Fibroblast of mammary gland (primary cell): ENCODE data around the gene TRIOBP.
"Not testable (repeated sequence)": the region's sequence is repeated elsewhere in the genome, so short reads cannot be mapped to it uniquely, and the experiment has no call there.

ENCODE experiments used
- DNase-seq: peaks from one replicate; pipeline ENCODE4 v3.0.0-alpha.2; 2010; ENCODE audit warnings: low read depth
- H3K4me3 ChIP-seq: 2 replicates; pipeline ENCODE4 v1.5.1; 2011; ENCODE audit warnings: low read depth, mild to moderate bottlenecking, low read length, moderate library complexity; ENCODE audit not compliant: control insufficient read depth
- TF ChIP-seq, protein P1 (sequence below): conservative IDR thresholded peaks from 2 replicates; pipeline ENCODE4 v1.5.1; 2011; ENCODE audit warnings: low read depth, low read length, inconsistent platforms; ENCODE audit not compliant: control insufficient read depth, insufficient read depth

Gene TRIOBP

DNA sequence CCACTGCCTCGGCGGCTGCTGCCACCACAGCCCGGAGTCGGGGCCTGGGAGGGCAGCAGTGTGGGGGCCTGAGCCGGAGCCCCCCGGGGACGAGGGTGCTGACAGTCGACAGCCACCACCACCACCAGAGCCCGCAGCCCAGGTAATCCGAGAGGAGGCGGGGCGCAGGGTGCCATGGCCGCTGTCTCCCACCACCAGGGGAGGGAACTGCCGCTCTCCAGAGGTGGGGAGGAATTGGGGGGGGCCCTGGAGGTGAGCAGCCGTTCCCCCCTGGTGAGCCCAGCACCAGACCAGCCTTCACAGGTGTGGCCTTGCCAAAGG is 12.6 kb downstream of the TRIOBP start:
- no peak for DNase-seq
- no peak overlapping the region for H3K4me3 ChIP-seq
- TF ChIP-seq, protein P1, sequence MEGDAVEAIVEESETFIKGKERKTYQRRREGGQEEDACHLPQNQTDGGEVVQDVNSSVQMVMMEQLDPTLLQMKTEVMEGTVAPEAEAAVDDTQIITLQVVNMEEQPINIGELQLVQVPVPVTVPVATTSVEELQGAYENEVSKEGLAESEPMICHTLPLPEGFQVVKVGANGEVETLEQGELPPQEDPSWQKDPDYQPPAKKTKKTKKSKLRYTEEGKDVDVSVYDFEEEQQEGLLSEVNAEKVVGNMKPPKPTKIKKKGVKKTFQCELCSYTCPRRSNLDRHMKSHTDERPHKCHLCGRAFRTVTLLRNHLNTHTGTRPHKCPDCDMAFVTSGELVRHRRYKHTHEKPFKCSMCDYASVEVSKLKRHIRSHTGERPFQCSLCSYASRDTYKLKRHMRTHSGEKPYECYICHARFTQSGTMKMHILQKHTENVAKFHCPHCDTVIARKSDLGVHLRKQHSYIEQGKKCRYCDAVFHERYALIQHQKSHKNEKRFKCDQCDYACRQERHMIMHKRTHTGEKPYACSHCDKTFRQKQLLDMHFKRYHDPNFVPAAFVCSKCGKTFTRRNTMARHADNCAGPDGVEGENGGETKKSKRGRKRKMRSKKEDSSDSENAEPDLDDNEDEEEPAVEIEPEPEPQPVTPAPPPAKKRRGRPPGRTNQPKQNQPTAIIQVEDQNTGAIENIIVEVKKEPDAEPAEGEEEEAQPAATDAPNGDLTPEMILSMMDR = no peak

DNA sequence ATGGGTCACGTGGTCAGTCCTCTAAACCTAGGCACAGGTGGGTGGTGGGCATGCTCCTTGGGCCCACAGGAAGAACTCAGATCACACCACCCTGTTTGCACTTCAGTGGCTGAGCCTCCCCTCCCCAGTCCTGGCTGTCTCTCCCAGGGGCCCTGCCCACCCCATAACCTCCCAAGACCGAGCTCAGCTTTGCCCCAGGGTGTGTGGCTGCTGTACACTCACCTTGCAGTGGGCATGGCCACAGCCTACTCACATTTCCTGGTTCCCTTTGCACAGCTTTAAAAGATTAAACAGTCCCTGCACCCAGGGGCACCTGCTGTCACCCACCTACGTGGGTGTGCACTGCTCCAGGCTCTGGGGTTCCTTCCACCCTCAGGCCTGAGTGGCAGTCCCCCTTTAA is 13.8 kb downstream of the TRIOBP start:
- DNase-seq = no peak
- TF ChIP-seq, protein P1 = no peak
- H3K4me3 ChIP-seq = no peak overlapping the region

GRCh38 chr22:37711490-37711889 is 14.6 kb downstream of the TRIOBP start:
- no peak for DNase-seq
- H3K4me3 ChIP-seq = no peak overlapping the region
- TF ChIP-seq, protein P1 = no peak

DNA sequence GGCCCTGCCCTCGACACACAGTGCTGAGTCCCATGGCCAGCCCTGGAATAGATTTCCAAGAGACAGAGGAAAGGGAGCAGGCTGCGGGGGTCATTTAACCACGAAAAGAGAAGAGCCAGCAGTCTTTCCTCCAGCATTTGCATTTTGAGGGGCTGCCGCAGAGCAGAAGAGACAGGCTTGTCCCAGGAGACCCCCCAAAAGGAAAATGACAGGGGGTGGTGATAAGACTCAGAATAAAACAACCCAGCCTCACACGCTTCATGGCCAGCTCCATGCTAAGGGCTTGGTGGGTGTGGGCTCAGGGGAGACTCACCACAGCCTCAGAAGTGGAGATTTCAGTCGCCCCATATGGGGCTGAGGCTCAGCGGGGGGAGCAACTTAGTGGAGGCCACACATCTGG is 16.9 kb downstream of the TRIOBP start:
- DNase-seq = no peak
- TF ChIP-seq, protein P1 = no peak
- no peak overlapping the region for H3K4me3 ChIP-seq

- H3K4me3 ChIP-seq = no peak overlapping the region
- no peak for DNase-seq
- TF ChIP-seq, protein P1 = no peak
These were observed 17.8 kb downstream of the TRIOBP start for GRCh38 chr22:37714634-37715033.

DNA sequence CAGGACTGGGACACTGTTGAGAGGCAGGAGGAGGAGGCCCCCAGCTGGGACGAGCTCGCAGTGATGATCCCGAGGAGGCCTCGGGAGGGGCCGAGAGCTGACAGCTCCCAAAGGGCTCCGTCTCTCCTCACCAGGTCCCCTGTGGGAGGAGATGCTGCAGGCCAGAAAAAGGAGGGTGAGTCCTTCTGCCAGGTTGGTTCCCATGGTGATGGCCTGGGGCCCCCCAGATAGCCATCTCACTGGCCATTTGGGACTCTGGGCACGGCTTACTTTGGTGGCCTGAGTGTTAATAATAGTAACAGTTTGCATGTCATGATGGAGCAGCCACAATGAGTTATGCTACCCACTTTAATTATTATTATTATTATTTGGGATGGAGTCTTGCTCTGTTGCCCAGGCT is 18.9 kb downstream of the TRIOBP start:
- no peak overlapping the region for H3K4me3 ChIP-seq
- DNase-seq = no peak
- TF ChIP-seq, protein P1 = no peak

- no peak overlapping the region for H3K4me3 ChIP-seq
- TF ChIP-seq, protein P1 = no peak
- DNase-seq = peak; percentile 90
These were observed 19.9 kb downstream of the TRIOBP start for GRCh38 chr22:37716708-37717107.

GRCh38 chr22:37717235-37717634 is 20.4 kb downstream of the TRIOBP start:
- DNase-seq, H3K4me3 ChIP-seq: not testable (repeated sequence)

- not testable (repeated sequence) for H3K4me3 ChIP-seq, DNase-seq
These were observed 21.0 kb downstream of the TRIOBP start for GRCh38 chr22:37717746-37718305.
